Endothelial cell of hepatic sinusoid (primary cell): Measurements from ENCODE around the gene EPB41L4B.
"Not testable (repeated sequence)": the region's sequence is repeated elsewhere in the genome, so short reads cannot be mapped to it uniquely, and the experiment has no call there.

Experiments used
- in situ Hi-C: cut with HindIII; loops from 2 replicates; pipeline ENCODE4 v1.10.0; 2017; ENCODE audit warnings: low sequenced_read_pairs

EPB41L4B gene

GRCh38 chr9:109133533-109133932 is 187.3 kb downstream of the EPB41L4B start:
- in situ Hi-C loops, result no loop called here

GRCh38 chr9:109132567-109133021 is 188.3 kb downstream of the EPB41L4B start:
- in situ Hi-C loops, result no loop called here

DNA sequence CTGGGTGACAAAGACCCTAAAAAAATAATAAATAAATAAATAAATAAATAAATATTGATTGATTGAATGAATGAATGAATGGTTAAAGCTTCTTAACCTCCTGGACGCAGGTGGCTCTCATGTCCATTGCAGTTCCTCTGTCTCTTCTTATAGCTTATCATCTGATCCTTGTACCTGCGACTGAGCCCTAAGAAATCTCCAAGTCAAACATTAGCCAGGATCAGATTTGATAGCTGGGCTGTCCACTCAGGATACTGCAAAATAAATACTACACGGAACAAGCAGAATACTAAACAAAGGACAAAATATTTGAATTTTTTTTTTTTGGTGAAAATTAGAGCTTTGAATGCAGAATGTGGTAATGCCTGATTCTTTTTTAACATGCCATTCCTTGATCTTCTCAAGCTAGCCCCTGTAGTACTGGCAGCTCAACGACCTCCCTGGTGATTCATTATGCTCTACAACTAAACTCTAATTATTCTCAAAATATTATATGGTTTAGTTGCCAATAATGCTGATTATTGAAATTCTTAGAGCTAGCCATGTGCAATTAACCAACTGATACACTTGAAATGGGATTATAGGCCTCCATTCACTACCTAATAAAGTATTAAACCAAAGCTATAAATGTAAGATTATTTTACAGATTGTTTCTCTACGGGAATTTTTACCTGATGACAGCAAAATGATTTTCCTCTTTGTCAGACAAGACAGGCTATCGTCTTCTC is 191.2 kb downstream of the EPB41L4B start:
- in situ Hi-C loops, result no loop called here

GRCh38 chr9:109126671-109127070 is 194.2 kb downstream of the EPB41L4B start:
- in situ Hi-C loops, result not testable (repeated sequence)

GRCh38 chr9:109124121-109124520 is 196.7 kb downstream of the EPB41L4B start:
- in situ Hi-C loops, result no loop called here

DNA sequence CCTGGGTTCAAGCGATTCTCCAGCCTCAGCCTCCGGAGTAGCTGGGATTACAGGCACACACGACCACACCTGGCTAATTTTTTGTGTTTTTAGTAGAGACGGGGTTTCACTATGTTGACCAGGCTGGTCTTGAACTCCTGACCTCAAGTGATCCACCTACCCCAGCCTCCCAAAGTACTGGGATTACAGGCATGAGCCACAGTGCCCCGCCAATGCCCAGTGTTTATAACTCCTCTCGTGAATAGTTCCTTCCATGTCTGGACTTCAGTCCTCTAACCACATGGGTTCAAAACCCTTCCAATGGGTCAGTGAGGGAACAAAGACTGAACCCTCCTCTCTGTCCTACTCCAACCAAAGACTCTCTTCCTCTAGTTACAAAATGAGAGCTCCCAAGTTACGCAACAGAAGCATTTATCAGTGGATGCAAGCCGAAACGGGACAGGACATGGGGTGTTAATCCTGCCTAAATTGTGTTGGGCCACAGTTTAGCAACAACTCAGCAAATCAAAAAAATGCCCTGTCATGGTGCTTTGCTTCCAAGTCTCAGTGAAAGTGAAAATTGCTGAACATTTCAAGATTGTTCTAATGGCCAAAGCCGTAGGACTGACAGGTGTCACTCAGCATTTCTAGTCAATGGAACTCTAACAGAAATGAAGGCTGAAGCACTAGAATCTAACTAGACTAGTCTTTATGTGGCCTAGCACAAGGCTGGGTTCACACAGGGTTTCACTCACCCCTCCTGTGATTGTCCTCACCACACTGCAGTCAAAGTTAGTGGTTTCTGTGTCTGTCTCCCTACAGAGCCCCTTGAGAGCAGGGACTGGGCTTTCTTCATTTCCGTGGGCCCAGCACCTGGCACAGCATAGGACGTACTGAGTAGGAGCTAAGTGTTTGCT is 197.9 kb downstream of the EPB41L4B start:
- in situ Hi-C loops, result no loop called here
